GM23338 (cell line): Measurements from ENCODE around the gene SC5D. TPM values are rescaled to one million over a fixed set of nuclear protein-coding genes. Genes with fewer than 3 reads are reported as not detected.

Source experiments
- CREB1 ChIP-seq: fragments of 250-450 bp; sonication (Bioruptor Pico); IDR thresholded peaks from 2 replicates; pipeline ENCODE4 v1.5.0; 2020; ENCODE audit warnings: low read depth, mild to moderate bottlenecking, moderate library complexity
- ETS1 ChIP-seq: IDR thresholded peaks from 2 replicates; pipeline ENCODE4 v1.6.1; 2016; ENCODE audit warnings: antibody characterized with exemption
- EZH2 ChIP-seq: fragments of 200-600 bp; sonication (generic); IDR thresholded peaks from one replicate; pipeline ENCODE4 v1.8.0; 2017; ENCODE audit warnings: antibody characterized with exemption, mild to moderate bottlenecking, low read depth; ENCODE audit not compliant: unreplicated experiment
- EZH2phosphoT487 ChIP-seq: fragments of 200-600 bp; sonication (generic); IDR thresholded peaks from one replicate; pipeline ENCODE4 v1.8.1; 2018; ENCODE audit warnings: antibody characterized with exemption; ENCODE audit not compliant: unreplicated experiment
- JUNB ChIP-seq: IDR thresholded peaks from one replicate; pipeline ENCODE4 v1.6.1; 2016; ENCODE audit warnings: antibody characterized with exemption; ENCODE audit not compliant: unreplicated experiment
- NANOG ChIP-seq: IDR thresholded peaks from 2 replicates; pipeline ENCODE4 v1.6.1; 2016; ENCODE audit warnings: antibody characterized with exemption, borderline replicate concordance
- POLR2AphosphoS5 ChIP-seq: IDR thresholded peaks from 2 replicates; pipeline ENCODE4 v1.6.1; 2016; ENCODE audit warnings: antibody characterized with exemption, low read depth
- STAT1 ChIP-seq: IDR thresholded peaks from one replicate; pipeline ENCODE4 v1.6.1; 2016; ENCODE audit warnings: antibody characterized with exemption; ENCODE audit not compliant: unreplicated experiment
- ZNF114 ChIP-seq: fragments of 250-450 bp; sonication (Bioruptor Pico); IDR thresholded peaks from 2 replicates; pipeline ENCODE4 v1.5.0; 2020; ENCODE audit warnings: mild to moderate bottlenecking, moderate library complexity
- ZNF331 ChIP-seq: fragments of 250-450 bp; sonication (Bioruptor Pico); IDR thresholded peaks from 2 replicates; pipeline ENCODE4 v1.5.0; 2020; ENCODE audit warnings: low read depth, mild to moderate bottlenecking, moderate library complexity
- ZNF462 ChIP-seq: fragments of 250-450 bp; sonication (Bioruptor Pico); IDR thresholded peaks from 2 replicates; pipeline ENCODE4 v1.5.0; 2020; ENCODE audit warnings: mild to moderate bottlenecking, moderate library complexity
- polyA plus RNA-seq: library from polyadenylated mRNA; unstranded; fragments of >200 nt; fragmentation: Nextera tagmentation; extraction: Ambion mirVana; gene quantifications from 2 replicates; pipeline ENCODE4 v1.2.1, GENCODE V29; 2016
- total RNA-seq: library from RNA; depleted of rRNA; stranded (reverse); fragments of >200 nt; shearing (Covaris generic); gene quantifications from 2 replicates; pipeline ENCODE4 v1.2.3, GENCODE V29; 2014

SC5D gene
- total and polyA plus RNA-seq, 2 experiments from 2014 or later: 79.0 to 138 TPM

- no peak for TF ChIP-seq ZNF462 (CRISPR knock-in tag)
- TF ChIP-seq STAT1: no peak
- TF ChIP-seq JUNB: no peak
- no peak for TF ChIP-seq ZNF331 (CRISPR knock-in tag)
- TF ChIP-seq EZH2phosphoT487: no peak
- TF ChIP-seq ETS1: no peak
- TF ChIP-seq CREB1: no peak
- TF ChIP-seq ZNF114 (CRISPR knock-in tag): no peak
- no peak for TF ChIP-seq EZH2
- TF ChIP-seq NANOG: no peak
- no peak for TF ChIP-seq POLR2AphosphoS5
These were observed 27.0 kb upstream of the SC5D start (continued) for GRCh38 chr11:121265586-121265985.
